ENCODE results near the gene BHLHE23.

BHLHE23 gene

DNA sequence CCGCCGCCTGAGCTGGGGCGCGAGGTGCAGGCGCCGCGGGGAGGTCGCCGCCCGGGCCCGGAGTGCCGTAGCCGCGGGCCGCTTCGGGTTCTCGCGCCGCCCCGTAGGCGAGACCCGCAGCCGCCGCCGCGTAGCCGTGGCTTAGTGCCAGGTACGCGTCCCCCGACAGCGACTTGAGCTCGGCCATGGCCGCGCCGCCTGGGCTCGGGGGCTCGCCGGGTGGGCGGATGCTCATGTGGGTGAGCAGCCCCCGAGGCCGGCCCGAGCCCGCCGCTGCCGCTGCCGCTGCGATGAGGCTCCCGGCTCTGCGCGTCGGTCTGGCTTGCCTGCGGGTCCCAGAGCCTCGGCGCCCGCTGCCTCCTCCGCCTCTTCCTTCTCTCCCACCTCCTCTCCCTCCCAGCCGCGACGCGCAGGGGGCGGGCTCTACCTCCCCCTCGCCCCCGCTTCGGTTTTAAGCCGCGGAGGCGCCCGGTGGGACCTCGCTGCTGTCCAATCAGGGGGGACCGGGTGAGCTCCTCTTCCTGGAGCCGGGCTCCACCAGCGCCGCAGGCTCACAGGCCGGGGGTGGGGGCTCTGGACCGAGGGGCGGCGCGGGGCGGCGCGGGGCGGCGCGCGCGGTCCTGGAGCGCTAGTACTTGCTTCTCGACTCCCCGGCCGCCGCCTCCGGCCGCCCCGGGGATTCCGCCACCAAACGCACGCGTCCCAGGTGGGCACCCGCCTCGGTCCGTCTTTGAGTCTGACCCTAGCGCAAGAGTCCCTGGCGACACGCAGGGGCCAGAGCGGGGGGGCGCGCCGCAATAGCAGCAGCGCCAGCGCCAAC is at the start of gene BHLHE23:
Gene BHLHE23, minus strand, starts transcription at position 425 of the 820 bp plus-strand sequence. Its CDS starts 190 bp downstream, at position 235.
- peak; percentile 19 for DNase-seq

GRCh38 chr20:63055575-63056235 is 48.9 kb upstream of the BHLHE23 start:
- DNase-seq, result no peak

GRCh38 chr20:63054681-63055240 is 48.0 kb upstream of the BHLHE23 start:
- DNase-seq, result no peak

DNA sequence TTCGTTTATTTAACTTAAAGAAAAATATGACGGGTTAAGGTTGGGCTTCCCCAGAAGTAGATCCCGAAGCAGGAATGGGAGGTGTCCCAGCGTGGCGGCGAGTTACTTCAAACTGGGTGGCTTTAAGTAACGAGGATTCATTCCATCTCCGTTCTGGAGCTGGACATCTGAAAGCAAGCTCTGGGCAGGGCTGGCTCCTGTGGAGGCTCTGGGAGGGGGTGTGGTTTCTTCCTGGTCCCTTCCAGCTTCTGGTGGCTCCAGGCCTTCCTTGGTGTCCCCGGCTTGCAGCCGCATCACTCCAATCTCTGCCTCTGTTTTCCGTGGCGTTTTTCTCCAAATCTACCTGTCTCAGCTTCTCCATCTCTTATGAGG is 47.3 kb upstream of the BHLHE23 start:
- no peak for DNase-seq

DNA sequence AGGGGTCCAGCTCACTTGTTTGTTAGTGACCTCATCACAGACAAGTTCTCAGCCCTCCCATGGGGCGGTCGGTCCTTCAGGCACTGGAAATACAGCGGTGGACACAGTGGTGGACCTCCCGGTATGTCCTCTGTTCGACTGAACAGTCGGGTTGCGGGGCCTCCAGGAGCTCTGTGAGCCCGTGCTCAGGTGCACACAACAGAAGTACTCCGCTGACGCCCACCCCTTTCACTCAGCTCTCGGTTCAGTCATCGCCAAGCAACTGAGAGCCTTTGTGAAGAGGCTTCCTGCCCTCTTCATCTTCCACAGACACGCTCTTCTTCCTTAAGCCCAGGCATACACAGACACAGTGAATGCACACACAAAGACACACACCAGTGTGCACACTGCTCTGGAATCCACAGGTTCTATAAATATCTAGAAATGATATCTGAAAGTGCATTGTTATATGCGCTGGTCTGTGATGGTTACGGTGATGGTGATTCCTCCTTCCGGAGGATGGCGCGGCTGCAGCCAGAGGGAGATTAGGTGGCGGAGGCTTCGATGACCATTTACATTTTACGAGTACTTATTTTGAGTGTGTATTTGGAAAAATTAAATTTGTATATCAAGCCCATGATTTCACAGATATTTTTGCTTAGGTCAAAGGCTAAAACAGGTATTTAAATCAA is 46.8 kb upstream of the BHLHE23 start:
- DNase-seq, result no peak

DNA sequence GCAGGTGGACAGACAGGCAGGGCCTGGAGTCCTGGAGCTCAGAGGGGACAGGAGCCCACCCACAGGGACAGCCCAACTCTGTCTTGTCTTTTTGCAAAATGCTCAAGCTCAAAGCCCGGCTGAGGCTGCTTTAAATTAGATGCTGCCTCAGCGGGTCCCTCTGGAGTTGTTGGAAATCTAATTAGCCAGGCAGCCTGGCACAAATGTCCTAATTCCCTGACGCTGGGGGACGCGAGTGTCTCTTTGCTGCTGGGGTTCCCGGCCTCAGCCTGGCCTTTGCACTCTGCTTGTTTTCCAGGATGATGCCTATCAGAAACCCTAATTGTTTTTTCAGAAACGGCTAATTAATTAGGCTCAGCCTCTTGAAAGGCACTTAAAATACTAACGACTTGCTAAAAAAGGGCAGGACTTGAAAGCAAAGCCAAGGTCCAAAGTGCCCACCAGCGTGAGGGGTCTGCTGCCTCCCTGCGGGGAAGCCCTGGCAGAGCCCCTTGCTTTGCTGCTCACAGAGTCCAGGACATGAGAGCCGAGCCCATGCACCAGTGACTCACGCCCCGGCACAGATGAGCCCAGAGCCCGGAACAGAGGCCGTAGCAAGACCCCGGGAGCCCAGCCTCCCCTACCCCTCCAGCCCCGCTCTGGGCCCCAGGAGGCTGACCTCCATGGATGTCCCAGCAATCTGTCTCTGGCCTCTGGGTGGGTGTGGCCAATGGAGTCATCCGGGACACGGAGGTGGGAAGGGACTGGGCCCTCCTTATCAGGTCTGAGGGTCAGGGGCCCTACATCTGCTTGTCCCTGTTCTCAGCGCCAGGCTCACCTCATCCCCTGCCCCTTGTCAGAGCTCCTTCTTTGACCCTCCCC is 46.0 kb upstream of the BHLHE23 start:
- no peak for DNase-seq

DNA sequence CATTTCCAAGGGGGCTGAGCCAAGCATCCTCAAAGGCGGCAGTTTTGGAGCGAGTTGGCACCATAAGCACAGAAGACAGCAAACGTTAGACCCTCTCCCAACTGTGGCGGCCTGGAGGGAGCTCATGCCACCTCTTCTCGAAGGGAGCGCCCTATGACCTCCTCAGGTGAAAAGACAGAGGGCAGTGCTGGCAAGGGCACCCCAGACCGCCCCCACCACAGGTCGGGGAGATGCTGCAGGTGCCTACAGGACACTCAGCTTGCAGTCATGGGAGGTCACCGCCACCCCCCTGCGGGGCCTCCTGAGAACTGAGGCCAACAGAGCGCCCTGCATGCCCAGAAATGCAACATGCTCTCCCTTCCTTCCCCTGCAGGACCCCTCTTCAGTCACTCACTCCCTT is 45.1 kb upstream of the BHLHE23 start:
- DNase-seq, result no peak

DNA sequence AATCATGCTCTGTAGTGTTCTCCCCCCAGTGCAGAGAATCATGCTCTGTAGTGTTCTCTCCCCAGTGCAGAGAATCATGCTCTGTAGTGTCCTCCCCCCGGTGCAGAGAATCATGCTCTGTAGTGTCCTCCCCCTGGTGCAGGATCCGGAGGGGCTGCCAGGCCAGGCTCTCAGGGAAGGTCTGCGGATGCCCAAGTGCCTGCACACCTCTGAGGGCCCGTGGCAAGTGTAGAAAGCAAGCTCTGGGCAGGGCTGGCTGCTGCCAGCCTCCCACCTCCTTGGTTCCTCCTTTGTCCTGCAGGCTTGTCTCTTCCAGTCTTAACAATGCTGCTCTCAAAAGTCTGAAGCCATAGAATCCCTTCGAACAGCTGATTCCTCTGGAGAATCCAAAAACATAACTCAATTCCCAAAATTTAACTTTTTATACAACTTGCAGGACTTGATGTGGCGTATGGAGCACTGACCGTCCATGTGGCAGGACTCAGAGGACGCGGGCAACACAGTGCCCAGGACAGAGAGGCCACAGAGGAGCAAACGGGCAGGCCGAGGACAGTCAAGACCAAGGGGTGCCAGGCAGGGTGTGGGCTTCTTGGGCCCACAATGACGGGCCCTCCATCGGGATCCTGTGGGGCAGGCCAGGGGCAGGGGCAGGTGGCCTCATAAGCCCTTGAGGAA is 44.6 kb upstream of the BHLHE23 start:
- no peak for DNase-seq

DNA sequence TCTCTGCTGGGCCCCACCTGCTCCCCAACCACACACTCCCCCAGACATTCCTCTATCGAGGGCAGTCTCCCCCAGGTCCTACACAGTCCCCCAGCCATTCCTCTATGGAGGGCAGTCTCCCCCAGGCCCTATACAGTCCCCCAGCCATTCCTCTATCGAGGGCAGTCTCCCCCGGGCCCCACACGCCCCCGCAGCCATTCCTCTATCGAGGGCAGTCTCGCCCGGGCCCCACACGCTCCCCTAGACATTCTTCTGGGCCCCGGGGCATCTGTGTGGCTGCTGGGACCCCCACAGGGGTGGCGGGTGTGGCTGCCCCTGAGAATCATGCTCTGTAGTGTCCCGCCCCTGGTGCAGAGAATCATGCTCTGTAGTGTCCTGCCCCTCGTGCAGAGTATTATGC is 43.6 kb upstream of the BHLHE23 start:
- DNase-seq, result no peak

DNA sequence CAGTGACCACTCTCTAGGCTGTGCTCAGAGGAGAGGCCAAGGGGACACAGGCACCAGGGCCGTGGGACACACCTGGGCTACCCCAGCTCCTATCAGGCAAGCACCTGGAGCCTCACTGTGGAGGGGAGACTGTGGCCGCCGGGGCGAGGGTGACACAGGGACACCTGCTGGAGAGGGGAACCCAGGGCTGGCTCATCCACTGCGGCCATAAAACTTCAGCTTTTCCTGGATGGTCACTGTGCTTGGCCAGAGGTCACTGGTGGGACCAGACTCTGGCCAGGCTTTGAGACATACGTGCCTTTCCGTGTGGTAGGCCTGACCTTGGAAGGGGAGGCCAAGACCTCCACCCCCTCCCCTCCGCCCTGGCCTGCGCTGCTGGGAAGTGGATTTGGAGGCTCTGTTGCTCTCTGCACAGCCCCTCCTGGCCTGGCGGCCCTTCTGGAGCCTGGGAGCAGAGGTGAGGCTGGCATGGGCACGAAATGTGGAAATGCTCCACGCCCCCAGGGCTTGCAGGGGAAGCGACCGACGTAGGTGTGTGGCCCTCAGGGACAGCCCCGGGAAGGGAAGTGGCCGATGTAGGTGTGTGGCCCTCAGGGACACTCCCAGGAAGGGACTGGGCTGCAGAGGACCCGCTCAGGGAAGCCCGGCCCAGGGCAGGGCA is 42.9 kb upstream of the BHLHE23 start:
- DNase-seq, result no peak

DNA sequence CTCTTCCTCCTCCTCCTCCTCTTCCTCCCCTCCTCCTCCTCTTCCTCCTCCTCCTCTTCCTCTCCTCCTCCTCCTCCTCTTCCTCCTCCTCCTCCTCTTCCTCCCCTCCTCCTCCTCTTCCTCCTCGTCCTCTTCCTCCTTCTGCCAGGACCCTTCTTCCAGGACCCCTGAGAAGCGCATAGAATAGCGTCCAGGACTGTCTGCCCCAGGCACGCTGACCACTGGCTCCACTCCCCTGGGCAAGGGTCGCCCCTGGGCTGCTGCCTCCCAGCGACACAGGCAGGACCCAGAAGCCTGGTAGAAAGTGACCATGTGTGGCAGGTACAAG is 42.4 kb upstream of the BHLHE23 start:
- DNase-seq, result no peak

DNA sequence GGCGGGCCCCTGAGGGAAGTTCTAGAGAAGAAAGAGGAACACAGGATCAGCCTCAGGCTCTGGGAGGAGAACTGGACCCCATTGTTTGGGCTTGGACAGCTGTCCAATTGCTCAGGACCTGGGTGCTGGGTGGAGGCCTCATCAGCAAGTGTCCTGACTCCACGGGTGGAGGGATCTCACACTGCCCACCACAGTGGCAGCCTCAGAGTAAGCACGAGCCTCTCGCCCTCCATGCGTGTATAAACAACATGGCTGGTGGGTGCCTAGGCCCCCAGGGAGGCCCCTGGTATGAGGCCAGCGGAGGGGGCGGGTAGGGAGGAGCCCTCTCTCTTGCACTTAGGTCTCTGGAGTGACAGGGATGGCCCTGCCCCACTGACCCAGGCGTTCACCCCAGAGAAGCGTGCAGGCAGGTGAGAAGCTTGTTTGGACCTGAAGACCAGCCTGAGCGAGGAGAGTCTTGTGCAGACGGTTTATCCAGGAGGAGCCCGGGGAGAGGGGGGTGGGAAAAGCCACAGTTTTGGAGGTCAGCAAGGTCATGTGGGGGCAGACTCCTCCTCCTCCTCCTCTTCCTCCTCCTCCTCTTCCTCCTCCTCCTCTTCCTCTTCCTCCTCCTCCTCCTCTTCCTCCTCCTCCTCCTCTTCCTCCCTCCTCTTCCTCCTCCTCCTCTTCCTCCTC is 41.9 kb upstream of the BHLHE23 start:
- DNase-seq, result no peak

- DNase-seq, result no peak
Measured at GRCh38 chr20:63047946-63048345, 41.2 kb upstream of the BHLHE23 start.

DNA sequence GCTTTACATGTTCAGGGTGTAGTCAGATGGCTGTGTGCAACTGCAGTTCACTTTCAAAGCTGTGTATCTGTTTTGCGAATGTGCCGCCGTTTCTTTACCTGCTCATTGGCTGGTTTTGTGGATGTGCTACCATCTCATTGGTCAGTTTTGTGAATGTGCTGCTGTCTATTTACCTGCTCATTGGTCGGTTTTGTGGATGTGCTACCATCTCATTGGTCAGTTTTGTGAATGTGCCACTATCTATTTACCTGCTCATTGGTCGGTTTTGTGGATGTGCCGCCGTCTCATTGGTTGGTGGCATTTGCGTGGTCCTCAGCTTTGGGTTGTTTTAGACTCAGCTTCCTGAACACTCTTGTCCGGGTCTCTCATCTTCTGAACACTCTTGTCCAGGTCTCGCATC is 40.5 kb upstream of the BHLHE23 start:
- no peak for DNase-seq

DNA sequence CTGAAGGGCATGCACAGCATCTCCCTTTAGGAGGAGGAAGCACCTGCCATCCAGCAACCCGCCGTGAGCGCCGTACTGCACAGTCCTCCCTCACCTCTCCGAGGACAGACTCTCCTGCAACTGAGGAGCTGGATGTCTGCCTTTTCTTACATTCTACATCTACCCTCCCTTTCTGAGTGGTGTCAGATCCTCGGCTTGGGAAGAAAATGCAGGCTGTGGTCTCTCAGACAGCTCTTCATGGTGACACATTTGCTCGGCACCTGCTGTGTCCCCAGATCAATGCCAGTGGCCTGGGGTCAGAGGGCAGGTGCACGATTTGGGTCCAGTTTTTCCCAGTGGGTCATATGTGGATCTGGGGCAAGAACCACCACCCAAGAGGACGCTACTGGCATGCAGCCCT is 40.1 kb upstream of the BHLHE23 start:
- no peak for DNase-seq

DNA sequence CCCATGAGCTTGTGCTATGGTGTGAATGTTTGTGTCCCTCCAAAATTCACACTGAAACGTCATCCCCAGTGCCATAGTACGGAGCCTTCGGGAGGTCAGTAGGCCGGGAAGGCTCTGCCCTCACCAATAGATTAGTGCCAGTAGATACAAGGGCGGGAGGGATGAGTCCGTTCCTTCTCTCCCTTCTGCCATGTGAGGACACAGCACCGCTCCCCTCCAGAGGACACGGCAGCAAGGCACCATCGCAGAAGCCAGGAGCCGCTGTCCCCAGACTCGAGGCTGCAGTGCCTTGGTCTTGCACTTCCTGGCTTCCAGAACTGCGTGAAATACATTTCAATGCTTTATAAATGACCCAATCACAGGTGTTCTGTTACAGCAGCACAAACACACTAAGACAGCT is 39.2 kb upstream of the BHLHE23 start:
- no peak for DNase-seq

- DNase-seq, result no peak
Measured at GRCh38 chr20:63045401-63045800, 38.6 kb upstream of the BHLHE23 start.

DNA sequence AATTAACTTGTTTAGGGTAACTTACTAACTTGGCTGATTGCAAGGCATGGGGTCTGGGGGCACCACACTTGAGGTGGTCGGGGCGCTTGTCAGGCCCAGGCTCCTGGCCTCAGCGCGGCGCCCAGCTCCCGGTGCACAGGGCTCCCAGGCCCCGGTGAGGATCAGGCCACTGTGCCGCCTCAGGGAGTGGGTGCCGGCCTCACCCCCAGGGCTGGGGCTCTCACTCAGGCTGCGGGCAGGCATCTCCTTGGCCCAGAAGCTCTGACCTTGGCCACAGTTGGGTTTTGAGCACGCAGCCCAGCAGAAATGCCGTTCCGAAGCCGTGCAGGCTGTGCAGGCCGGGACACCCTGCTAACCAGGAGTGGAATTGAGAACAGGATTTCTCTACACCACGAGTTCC is 37.8 kb upstream of the BHLHE23 start:
- DNase-seq, result no peak

DNA sequence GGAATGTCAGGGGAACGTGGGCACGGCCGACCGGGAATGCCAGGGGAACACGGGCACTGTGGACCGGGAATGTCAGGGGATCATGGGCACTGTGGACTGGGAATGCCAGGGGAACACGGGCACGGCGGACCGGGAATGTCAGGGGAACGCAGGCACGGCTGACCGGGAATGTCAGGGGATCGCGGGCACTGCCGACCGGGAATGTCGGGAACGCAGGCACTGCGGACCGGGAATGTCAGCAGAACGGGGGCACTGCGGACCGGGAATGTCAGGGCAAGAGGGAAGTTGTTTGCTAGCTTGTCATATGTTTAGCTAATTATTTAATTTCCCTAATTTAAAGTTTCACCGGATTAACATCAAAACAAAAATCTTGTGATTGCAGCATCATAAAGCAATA is 37.4 kb upstream of the BHLHE23 start:
- no peak for DNase-seq

DNA sequence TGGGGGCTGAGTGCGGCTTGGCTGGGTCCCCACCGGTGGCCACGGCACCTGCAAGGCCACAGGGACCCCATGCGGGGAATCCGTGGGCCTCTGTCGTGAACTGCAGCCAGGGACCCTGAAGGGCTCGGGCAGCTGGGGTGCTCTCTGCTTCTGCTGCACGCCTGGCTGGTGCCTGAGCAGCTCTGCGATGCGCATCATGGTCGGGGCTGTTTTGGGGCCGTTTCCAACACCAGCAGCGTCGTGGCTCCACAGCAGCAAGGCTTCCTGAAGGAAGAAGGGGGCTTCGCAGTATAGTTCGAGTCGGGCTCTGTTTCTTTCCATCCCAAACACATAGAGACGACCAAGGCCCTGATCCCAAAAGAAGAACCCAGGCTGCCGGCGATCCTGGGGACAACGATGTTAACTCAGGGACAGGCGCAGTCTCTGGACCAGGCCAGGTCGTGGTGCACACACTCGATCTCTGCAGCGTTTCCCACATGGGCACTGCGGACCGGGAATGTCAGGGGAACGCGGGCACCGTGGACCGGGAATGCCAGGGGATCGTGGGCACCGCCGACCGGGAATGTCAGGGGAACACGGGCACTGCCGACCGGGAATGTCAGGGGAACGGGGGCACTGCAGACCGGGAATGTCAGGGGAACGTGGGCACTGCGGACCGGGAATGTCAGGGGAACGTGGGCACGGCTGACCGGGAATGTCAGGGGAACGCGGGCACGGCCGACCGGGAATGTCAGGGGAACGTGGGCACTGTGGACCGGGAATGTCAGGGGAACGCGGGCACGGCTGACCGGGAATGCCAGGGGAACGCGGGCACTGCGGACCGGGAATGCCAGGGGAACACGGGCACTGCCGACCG is 36.8 kb upstream of the BHLHE23 start:
- DNase-seq, result no peak
